CD4-positive, alpha-beta T cell treated with Interleukin-4 for 1 hour (primary cell): ENCODE results near the gene PKP4.
"Not testable (repeated sequence)": the region's sequence is repeated elsewhere in the genome, so short reads cannot be mapped to it uniquely, and the experiment has no call there.

Experiments used
- DNase-seq, 2 donors: peaks; one replicate each; pipeline ENCODE4 v3.0.0-alpha.2; 2020 to 2022

The PKP4 gene

DNA sequence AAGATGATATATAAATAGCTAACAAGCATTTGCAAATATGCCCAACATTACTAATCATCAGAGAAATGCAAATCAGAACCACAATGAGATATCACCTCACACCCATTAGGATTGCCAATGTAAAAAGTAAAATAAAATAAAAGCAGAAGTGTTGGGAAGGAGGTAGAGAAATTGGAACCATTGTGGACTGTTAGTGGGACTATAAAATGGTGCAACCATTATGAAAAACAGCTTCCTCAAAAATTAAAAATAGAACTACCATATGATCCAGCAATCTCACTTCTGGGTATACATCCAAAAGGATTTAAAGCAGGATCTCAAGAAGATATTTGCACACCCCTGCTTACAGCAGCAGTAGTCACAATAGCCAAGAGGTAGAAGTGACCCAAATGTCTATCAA lies 238.6 kb downstream of the PKP4 start:
- DNase-seq = no peak

DNA sequence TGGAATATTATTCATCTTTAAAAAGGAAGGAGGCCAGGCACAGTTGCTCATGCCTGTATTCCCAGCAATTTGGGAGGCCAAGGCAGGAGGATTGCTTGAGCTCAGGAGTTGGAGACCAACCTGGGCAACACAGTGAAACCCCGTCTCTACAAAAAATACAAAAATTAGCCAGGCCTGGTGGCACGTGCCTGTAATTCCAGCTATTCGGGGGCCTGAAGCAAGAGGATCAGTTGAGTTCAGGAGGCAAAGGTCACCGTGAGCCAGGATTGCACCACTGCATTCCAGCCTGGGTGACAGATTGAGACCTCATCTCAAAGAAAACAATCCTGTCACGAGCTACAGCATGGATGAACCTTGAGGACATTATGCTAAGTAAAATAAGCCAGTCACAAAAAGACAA lies 239.0 kb downstream of the PKP4 start:
- DNase-seq = not testable (repeated sequence)

DNA sequence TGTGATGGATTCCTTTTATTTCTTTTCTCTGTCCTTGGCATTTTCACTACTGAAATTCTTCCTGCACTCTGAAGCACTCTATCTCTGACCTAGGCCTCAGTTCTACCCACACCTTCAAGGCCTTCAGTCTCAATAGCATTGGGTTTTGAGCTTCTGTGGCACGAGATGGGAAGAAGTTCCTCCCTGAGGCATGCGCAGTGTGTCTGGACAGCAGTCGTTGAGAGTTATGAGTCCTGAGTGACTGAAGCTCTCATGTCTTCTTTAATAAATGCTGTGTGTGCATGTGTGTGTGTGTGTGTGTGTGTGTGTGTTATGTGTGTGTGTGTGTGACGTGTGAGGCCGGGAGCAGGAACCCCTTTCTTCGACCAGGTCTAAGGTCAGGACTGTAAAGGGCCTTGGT lies 242.6 kb downstream of the PKP4 start:
- DNase-seq = no peak

- no peak for DNase-seq
Observed at GRCh38 chr2:158701101-158701500, 244.3 kb downstream of the PKP4 start.

DNA sequence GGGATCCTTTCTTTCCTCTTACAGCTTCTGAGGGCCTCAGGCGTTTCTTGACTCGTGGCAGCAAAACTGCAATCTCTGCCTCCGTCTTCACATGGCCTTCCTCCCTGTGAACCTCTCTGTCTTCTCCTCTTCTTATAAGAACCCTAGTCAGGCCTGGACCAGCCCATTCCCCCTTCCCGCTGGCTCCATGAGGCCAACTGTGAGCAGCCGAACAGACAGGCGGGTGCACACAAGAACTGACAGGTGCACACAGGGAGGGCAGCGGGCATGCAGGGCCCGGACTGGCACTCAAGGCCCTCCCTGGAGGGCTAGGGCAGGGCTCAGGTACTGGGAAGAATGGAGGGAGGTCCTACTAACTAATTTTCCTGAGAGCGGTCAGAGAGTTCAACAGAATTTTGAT lies 246.0 kb downstream of the PKP4 start:
- no peak for DNase-seq

- DNase-seq = not testable (repeated sequence)
Observed at GRCh38 chr2:158704724-158705465, 248.1 kb downstream of the PKP4 start.

DNA sequence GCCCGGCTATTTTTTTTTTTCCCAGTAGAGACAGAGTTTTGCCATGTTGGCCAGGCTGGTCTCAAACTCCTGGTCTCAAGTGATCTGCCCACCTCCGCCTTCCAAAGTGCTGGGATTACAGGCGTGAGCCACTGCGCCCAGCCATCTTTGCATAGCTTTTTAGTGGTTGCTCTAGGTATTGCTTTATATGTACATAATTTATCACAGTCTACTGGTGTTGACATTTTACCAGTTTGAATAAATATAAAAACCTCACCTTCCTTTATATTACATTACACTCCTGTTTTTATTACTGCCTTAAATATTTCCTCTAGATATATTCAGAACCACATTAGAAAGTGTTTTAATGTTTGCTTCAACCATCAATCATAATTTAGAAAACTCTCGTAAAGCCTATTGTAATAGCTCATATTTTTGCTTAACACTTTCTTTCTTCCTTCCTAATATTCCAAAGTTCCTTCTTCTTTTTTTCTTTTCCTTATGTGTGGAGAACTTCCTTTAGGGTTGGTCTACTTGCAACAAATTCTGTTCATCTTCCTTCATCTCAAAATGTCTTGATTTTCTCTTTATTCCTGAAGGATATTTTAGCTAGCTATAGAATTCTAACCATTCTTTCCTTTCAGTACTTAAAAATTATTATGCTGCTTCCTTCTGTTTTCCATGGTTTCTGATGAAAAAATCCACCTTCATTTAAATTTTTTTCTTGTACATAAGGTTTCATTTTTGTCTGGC lies 256.2 kb downstream of the PKP4 start:
- no peak for DNase-seq

GRCh38 chr2:158713523-158714138 lies 256.9 kb downstream of the PKP4 start:
- no peak for DNase-seq

DNA sequence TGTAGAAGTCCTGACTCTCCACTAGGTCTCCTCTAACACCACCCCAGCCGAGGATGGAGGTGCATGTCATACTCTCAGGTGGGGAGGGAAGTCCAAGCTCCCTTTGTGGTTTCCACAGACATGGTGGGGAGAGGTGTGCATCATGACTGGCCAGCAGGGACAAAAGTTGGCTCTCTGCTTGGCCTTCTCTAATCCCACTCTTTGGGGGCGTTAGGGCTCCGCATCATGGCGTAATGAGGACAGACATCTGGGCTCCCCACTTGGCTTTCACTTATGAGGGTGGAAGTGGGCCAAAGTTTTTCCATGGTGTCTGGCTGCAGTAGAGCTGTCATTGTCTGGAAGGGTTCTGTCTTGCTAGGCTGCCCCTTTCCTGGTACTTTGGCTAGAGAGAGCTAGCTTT lies 257.7 kb downstream of the PKP4 start:
- no peak for DNase-seq

- DNase-seq = no peak
Observed at GRCh38 chr2:158715357-158715756, 258.6 kb downstream of the PKP4 start.

DNA sequence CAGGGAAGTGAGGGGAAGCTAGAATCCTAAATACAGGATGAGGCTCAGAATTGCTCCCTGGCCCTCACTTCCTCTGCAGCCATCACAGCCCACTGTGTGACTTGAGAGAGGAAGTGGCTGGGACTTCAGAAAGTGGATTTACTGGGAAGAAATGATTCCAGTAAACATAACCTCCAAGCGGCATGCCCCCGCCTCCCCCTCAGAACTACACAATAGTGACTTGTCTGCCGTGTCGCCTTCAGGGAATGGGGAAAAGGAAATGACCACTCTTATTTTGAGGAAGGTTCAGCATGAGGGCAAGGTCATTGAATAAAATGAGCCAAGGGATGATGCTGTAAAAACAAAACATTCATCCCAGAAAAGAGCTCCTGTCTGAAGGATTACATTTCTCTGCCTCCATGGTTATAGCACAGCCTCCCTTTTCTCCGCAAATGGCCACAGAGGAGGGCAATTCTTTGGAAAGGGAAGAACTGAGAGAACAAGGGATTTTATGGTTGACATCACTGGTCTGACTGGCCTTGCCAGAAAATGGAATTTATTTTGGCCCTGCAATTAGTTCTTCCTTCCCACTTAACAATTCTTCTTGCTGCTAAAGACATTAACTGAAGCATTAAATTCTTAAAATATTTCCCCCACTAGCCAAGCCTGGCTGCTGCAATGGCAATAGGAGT lies 259.5 kb downstream of the PKP4 start:
- no peak for DNase-seq

DNA sequence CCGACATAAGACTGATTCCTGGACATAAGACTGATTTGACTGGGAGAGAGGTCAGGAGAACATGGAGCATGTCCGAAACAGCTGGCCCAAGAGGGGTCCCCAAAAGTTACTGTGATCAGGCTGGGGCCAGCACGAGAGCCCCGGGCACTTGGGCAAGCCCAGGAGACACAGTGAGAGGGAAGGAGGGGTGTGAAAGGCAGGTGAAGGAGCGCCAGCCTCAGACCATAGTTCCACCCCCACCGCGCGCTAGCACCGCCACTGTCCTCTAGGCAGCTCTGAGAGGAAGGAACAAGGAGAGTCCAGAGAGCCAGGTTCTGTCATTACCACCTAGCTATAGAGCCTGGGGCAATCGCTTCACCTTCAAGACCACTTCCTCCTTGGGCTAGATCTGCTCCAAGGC lies 260.2 kb downstream of the PKP4 start:
- no peak for DNase-seq

- no peak for DNase-seq
Observed at GRCh38 chr2:158717366-158718195, 260.8 kb downstream of the PKP4 start.

- DNase-seq = no peak
Observed at GRCh38 chr2:158718196-158718585, 261.4 kb downstream of the PKP4 start.

DNA sequence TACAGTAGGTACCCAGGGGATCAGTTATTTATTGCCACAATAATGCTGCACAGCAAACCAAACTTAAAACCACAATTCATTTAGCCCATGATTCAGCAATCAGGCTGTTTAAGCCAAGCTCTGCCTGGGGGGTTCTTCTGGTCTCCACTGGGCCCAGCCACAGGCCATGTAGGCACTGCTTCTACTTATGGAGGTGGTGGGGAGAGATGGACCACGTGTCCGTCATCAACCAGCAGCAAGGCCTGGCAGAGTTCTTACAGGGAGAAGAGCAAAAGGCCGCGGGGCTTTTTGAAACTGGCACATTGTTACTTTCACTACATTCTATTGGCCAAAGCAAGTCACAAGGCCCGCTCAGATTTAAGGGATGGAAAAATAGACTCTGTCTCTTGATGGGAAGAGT lies 262.1 kb downstream of the PKP4 start:
- DNase-seq = no peak

- DNase-seq = no peak
Observed at GRCh38 chr2:158719403-158719802, 262.7 kb downstream of the PKP4 start.

DNA sequence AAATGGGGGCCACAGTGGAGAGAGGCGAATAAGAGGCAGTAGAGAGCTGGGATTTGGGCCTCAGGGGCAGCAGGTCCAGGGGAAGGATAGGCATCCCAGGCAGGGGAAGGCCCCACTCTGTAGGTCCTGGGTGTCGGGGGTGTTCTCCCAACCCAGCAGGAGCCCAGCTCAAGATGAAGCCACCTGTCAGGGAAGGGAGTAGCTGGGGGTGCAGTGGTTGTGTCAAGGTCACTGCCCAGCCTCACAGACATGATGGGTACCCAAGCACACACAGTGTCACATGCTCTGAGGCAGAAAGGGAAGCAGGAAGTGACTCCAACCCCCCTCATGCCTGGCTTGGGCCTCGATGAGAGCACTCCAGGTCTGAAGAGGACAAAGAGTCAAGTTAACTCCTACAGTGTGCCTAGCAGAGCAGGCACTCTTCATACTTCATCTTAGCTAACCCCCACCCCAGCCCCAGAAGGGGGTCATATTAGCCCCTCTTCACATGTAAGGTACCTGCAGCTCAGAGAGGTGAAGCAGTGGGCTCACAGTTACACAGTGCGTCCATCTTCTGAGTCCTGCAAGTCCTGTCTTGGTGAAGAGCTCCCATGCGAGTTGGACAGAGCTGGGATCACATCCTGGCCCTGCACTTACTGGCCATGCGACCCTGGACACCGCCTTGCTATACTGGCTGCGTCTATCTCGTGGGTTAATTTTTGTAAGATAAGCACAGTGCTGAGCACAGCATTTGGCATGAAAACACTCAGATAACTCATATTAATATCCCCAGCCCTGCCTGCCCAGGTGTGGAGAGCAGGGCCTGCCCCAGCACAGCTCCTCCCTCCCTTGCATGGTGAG lies 265.7 kb downstream of the PKP4 start:
- DNase-seq = no peak

- no peak for DNase-seq
Observed at GRCh38 chr2:158723181-158723838, 266.6 kb downstream of the PKP4 start.

DNA sequence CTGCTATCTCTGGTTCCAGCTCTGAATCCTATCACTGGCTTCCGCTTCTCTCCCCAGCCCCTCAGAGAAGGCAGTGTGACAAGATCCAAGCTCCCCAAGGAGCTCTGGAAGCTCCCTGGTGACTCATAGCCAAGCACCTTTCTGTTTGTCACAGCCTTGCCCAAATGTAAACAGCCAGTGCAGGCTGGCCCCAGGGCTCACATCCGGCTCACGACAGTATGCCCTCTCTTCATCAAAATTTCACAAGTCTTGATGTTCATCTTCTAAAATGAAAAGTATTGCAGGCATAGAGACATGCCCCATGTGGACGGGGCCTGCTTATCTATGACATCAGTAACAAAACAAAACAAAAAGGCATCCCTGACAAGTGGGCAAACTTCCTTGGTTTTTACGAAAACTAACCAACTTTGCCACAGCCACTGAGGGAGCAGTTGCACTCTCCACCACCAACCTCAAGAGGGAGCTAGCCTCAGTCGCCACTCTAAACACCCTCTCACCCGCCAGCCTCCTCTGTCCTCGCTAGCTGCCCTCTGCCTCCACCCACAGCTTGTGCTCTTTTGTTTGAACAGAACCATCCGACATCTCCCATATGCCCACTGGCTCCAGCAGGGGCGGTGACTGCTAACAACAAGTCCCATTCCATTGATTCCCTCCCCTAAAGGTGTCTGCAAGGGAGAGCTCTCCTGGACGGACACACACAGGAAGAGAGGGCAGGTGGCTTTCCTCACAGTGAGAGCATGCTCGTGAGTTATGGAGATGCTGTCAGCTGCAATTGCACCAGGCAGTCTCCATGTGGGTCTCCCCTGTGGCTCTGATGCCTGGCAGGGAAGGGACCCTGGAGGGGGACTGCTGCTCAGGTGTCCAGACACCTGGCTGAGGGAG lies 267.4 kb downstream of the PKP4 start:
- no peak for DNase-seq

DNA sequence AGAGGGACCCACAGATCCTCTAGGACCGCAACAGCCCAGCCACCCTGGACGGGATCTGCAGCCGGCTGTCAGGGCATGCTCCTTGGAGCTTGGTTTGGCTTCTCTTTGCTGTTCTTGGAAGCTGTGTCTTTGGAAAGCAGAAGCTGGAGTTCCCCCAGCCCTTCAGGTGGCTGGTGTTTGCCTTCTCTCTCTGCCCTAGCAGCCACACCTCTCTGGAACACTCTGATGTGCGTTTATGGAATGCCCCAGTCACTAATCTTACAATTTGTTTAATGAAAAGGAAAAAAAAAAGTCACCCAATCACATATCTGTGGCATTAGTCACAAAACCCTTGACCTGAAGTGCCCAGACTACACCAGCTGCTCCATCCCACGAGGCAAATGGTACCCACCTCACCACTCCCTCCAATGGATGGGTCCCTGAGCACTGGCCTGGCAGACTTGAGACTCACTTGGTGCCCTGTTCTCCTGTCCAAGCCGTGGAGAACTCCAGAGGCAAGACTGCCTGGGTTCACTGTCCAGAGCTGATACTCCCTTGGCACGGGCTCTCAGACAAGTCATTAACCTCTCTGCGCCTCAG lies 268.1 kb downstream of the PKP4 start:
- DNase-seq = no peak
